ENCODE measurements around the gene MAGEA1.

MAGEA1 gene

DNA sequence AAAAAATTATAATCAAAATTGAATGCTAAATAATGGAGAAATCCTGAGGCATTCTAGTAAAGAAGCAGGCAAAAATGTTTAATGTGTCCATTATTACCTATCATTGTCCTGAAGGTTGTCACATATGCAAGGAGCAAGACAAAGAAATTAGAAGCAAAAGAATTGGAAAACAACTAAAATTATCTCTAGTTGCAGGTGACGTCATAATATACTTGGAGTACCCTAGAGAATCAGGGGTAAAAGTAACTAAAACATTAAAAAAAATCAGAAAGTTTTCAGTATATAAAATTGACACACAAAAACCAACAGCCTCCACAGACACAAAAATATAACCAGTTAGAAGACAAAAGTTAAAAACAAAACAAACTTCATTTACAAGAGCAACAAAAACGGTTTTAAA lies 21.4 kb downstream of the MAGEA1 start:
- Histone ChIP-seq H3K9ac (ENCODE audit: low read length) (no peak overlapping the region), H3K4me3 (ENCODE audit: low read length) (no peak overlapping the region), H3K4me1 (ENCODE audit: control insufficient read depth, insufficient read depth, low read length) (no peaks in the 10 kb centered on the region), H3K9me3 (ENCODE audit: control insufficient read depth, low read length) (no peaks in the 10 kb centered on the region), H3K36me3 (ENCODE audit: control insufficient read depth, insufficient read depth, low read length) (no peaks in the 10 kb centered on the region), H3K27me3 (ENCODE audit: control insufficient read depth, insufficient read depth, low read length) (no peaks in the 10 kb centered on the region)

DNA sequence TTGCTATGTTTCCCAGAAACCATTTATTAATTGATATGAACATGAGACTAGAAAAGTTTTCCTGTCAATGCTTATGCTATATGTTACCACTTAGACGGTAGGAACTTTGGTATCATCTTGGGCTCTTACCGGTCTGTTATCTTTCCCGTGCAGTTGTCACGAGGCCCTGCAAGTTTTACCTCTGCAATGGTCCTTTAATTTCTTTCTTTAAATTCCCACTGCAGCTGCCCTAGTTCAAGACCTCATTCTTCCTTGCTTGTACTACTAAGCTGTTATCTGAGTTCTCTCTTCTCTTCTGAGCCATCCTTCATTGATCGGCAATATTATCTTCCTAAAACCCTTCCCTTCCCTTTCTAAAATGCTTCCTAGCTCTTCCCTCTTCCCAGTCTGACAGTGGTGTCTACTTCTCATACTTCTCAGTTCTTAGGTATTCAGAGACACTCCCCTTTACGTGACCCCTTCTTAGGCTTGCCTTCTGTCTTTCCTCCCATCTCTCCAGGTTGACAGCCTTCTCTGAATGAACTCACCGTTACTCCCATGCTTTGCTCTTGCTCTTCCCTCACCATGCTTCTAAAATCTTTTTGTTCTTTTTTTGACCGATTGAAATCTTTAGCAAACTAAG lies 27.5 kb downstream of the MAGEA1 start:
- no peaks in the 10 kb centered on the region for H3K36me3 ChIP-seq (ENCODE audit: control insufficient read depth, insufficient read depth, low read length)
- H3K9ac ChIP-seq (ENCODE audit: low read length), result no peak overlapping the region
- no peaks in the 10 kb centered on the region for H3K4me1 ChIP-seq (ENCODE audit: control insufficient read depth, insufficient read depth, low read length)
- no peaks in the 10 kb centered on the region for H3K9me3 ChIP-seq (ENCODE audit: control insufficient read depth, low read length)
- H3K4me3 ChIP-seq (ENCODE audit: low read length), result no peak overlapping the region
- no peaks in the 10 kb centered on the region for H3K27me3 ChIP-seq (ENCODE audit: control insufficient read depth, insufficient read depth, low read length)

GRCh38 chrX:153209347-153209746 lies 30.3 kb downstream of the MAGEA1 start:
- Histone ChIP-seq H3K36me3 (ENCODE audit: control insufficient read depth, insufficient read depth, low read length) (no peaks in the 10 kb centered on the region), H3K4me1 (ENCODE audit: control insufficient read depth, insufficient read depth, low read length) (no peaks in the 10 kb centered on the region), H3K9me3 (ENCODE audit: control insufficient read depth, low read length) (no peaks in the 10 kb centered on the region), H3K4me3 (ENCODE audit: low read length) (no peak overlapping the region), H3K9ac (ENCODE audit: low read length) (no peak overlapping the region), H3K27me3 (ENCODE audit: control insufficient read depth, insufficient read depth, low read length) (no peaks in the 10 kb centered on the region)

- H3K27me3 ChIP-seq (ENCODE audit: control insufficient read depth, insufficient read depth, low read length), result no peaks in the 10 kb centered on the region
Measured at GRCh38 chrX:153214934-153215333, 35.9 kb downstream of the MAGEA1 start.

DNA sequence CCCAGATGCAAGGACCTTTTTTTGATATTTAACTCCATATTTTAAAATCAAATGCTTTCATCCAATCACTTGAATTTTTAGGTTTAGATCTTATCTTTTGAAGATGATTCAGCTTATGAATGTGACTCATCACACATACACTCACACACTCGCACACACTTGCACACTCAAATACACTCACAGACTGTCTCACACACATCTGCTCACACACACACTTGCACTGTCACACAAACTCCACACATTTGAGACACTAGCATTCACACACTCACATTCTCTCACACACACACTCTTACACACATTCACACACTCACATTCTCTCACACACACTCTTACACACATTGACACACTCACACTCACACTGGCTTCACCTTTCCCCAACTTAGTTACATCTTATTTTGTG lies 37.8 kb downstream of the MAGEA1 start:
- Histone ChIP-seq H3K4me1 (ENCODE audit: control insufficient read depth, insufficient read depth, low read length) (no peaks in the 10 kb centered on the region), H3K4me3 (ENCODE audit: low read length) (no peak overlapping the region), H3K9me3 (ENCODE audit: control insufficient read depth, low read length) (no peaks in the 10 kb centered on the region), H3K9ac (ENCODE audit: low read length) (no peak overlapping the region), H3K27me3 (ENCODE audit: control insufficient read depth, insufficient read depth, low read length) (no peaks in the 10 kb centered on the region), H3K36me3 (ENCODE audit: control insufficient read depth, insufficient read depth, low read length) (no peaks in the 10 kb centered on the region)

More at GRCh38 chrX:153214934-153215333, 35.9 kb downstream of the MAGEA1 start:
- no peak overlapping the region for H3K4me3 ChIP-seq (ENCODE audit: low read length)
- no peaks in the 10 kb centered on the region for H3K9me3 ChIP-seq (ENCODE audit: control insufficient read depth, low read length)
- no peaks in the 10 kb centered on the region for H3K36me3 ChIP-seq (ENCODE audit: control insufficient read depth, insufficient read depth, low read length)
- no peak overlapping the region for H3K9ac ChIP-seq (ENCODE audit: low read length)
- H3K4me1 ChIP-seq (ENCODE audit: control insufficient read depth, insufficient read depth, low read length), result no peaks in the 10 kb centered on the region

DNA sequence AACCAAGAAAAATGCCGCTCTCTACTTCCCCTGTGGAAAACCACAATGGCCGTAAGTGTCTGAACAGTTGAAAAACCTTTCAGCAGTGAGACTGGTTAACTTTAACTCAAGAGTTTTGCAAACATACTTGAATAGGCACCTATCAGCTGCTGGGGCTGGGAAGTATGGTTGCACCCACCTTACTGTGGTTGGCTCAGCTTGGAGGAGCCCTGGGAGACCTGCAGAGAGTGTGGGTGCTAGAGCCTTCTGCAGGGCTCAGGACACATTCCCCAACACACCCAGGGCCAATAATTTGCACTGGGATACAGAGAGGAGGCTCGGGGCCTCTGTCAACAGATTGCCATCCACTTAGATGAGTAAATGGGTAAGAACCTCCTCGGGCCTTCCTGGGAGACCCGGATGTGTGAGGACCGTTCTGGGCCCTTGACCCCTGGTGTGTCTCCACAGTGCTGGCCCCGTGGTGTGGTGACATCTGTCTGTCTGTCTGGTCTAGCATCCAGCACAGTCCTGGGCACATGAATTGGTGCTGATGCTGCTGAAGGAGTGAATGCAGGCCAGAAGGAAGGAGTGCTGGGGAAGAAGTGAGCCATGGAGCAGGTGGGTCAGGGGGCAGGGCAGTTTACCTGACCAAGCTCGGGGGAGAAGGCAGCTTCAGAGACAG lies 46.5 kb downstream of the MAGEA1 start:
- H3K9ac ChIP-seq (ENCODE audit: low read length), result no peak overlapping the region
- H3K4me3 ChIP-seq (ENCODE audit: low read length), result no peak overlapping the region
- no peaks in the 10 kb centered on the region for H3K4me1 ChIP-seq (ENCODE audit: control insufficient read depth, insufficient read depth, low read length)
- H3K9me3 ChIP-seq (ENCODE audit: control insufficient read depth, low read length), result no peaks in the 10 kb centered on the region
- H3K27me3 ChIP-seq (ENCODE audit: control insufficient read depth, insufficient read depth, low read length), result no peaks in the 10 kb centered on the region
- no peaks in the 10 kb centered on the region for H3K36me3 ChIP-seq (ENCODE audit: control insufficient read depth, insufficient read depth, low read length)

DNA sequence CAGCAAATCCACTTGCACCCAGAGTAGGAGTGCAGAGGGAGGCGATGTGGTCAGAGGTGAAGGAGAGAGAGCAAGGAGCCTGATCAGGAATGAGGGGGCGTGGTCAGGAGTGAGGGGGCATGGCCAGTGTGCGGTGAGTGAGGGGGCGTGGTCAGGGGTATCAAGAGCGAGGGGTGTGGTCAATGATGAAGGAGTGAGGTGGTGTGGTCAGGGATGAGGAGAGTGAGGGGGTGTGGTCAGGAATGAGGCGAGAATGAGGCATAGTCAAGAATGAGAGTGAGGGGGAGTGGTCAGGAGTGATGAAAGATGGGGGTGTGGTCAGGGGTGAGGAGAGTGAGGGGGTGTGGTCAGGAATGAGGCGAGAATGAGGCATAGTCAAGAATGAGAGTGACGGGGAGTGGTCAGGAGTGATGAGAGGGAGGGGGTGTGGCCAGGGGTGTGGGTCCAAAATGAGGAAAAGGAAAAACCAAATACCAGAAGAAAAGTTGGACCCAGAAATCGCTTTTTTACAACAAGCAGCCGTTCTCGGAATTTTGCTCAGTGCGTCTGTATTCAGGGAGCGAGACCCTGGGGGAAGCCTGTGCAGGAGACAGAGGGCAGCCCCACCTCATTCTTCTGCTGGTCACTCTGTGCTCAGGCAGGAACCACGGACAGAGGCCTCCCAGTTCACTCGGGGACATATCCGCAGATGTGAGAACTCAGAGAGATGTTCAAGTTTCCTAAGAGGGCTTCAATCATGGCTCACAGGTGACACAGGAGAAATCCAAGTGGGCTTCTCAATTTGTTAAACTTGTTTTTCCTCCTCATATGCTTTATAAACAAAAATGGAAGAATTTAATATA lies 47.5 kb downstream of the MAGEA1 start:
- Histone ChIP-seq H3K36me3 (ENCODE audit: control insufficient read depth, insufficient read depth, low read length) (no peaks in the 10 kb centered on the region), H3K4me1 (ENCODE audit: control insufficient read depth, insufficient read depth, low read length) (no peaks in the 10 kb centered on the region), H3K9ac (ENCODE audit: low read length) (no peak overlapping the region), H3K27me3 (ENCODE audit: control insufficient read depth, insufficient read depth, low read length) (no peaks in the 10 kb centered on the region), H3K9me3 (ENCODE audit: control insufficient read depth, low read length) (no peaks in the 10 kb centered on the region), H3K4me3 (ENCODE audit: low read length) (no peak overlapping the region)
